Measurements from ENCODE around the gene PKHD1. TPM values are rescaled to one million over a fixed set of nuclear protein-coding genes. Genes with fewer than 3 reads are reported as not detected.

Gene PKHD1
- polyA plus RNA-seq, 10 donors, result 2.1 to 6.8 (median 4.2) TPM

DNA sequence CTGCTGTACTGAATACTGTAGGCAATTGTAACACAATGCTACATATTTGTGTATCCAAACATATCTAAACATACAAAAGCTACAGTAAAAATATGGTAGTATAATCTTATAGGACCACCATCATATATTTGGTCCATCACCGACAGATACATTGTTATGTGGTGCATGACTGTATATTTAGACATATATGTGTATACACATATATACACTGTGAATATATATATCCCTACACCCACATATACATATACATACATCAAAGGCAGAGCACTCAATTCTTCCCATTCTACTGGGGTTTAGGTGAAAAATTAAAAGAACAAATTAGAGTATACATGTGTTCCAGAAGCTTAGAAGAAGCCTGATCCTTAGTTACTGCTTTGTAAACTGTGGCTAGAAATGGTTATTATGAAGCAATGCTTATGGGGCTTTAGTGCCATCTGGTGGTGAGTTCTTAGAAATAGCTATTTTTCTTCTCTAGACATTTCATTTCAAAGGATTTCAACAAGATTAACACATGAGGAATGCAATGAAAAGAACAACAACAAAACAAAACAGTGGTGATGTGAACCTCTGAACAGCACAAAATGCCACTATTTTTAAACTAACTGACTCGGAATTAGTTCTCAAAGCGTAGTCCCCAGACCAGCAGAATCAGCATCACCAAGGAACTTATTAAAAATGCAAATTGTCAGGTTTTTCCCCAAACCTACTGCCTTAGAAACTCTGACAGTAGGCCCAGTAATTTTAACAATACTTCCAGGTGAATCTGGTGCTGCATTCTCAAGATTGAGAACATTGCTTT lies 38.0 kb downstream of the PKHD1 start:
- DNase-seq, result peak; percentile 25 to 51 (median 42)

DNA sequence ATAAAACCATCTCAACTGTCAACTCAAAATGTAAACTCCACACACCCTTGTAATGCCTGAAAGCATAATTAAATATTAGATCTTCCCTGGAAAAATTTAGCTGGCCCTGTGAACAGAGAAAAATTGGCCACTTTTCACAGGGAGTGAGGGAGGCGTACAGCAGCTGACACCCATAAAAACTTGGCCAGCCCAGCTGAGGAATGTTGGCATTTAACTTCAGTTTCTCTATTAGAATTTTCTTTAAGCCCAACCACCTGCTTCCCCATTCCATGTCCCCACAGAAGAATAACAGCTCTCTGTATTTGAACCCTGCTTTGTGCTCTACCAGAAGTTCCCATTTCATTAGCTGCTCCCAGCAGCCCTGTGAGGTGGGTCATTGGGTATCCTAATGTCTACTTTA lies 41.0 kb downstream of the PKHD1 start:
- DNase-seq, result peak; percentile 26 to 65 (median 58)

DNA sequence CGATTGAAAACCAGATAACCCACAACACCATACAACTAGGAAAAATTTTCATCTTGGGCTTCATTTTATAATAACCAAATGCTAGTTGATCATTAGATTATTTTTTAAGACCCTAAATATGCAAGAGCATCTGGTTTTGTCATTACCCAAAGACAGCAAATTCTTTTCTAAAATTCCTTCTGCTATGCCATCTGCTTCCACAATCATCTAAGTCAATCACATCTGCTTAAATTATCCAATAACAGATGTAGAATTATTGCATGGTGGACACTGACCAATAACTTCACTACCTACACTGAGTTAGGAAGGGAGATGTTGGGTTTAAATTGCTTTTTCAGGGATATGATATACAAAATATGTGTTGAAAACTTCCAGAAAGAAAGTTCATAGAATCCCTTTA lies 41.9 kb downstream of the PKHD1 start:
- DNase-seq, result peak in 1 of 3 donors; percentile 42

DNA sequence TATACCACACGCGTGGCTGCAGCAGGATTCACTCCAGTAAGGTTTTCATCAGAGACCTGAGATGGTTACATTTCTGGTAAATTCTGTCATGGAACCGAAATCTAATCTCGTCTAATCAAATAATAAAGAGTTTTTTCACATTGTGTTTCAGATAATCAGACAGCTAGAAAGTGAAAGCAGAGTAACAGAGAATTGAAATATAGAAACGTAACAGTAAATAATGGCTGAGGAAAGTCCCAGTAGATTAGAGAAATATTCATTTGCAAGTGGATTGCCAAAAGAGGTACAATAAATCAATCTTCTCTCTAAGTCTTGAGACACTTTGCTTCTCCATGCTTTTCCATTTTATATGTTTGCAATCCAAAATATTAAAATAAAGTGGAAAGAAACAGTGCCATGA lies 42.4 kb downstream of the PKHD1 start:
- no peak for DNase-seq

DNA sequence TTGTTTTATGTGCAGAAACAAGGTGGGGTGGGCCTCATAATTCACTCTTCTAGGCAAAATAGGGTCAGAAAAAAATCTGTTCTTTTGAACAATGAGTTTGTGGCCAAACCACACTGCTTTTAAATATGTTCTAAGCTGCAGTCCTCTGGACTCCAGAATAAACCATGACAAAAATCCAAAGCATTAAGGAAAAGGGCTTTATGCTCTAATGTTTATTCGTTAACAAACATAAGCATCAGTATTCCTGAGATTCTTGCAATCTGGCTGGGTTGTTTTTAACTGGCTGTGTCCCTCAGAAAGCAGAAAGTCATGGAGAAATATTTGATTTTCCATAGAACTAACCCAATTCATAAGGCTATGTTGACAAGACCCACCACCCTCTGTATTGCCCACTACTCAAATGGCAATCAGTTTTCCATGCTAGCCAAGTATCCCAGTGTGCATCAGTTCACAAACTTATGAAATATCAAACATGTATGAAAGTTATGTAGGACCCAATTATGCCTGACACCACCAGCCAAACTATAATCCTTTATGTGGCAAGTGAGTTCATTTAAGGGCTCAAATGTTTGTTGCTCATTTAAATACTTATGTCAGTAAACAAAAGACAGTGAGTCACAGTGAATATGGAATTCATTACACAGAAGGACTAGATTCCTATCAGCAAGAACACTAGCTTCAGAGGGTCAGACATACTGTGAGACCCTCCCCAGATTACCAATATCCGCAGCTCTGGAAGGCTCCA lies 45.1 kb downstream of the PKHD1 start:
- DNase-seq, result no peak

DNA sequence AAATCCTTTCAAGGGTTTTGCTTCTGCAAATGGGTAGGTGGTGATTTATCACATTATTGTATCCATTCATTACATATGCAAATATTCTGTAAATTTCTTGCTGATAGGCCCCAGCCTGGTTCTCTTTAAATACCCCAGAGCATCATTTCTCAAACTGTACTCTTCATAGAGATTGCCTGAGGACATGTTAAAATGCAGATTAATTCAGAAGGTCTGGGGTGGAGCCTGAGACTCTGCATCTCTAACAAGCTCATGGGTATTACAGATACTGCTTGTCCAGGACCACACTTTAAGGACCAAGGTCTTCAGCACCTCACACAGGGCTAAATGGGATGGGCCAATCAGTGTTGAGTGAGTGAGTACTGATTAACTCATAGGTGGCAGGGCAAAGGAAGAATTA lies 46.3 kb downstream of the PKHD1 start:
- DNase-seq, result no peak

DNA sequence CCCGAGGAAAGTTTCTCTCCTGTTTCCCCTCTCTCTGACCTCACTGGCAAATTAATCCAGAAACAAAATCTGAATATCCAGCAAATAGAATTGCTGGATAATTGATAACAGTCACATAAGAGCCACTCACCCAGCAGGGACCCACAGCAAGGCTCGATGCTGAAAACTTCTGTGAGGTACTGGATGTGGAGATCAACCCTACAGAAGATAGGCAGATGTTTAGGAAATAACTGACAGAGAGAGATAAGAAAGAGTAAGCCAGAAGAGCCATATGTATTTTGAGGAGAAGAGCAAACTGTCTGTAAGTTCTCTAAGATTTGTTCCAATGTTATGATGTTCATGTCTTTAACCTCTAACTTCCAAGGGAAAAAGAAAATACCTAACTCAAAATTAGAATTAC lies 59.7 kb downstream of the PKHD1 start:
- DNase-seq, result no peak

DNA sequence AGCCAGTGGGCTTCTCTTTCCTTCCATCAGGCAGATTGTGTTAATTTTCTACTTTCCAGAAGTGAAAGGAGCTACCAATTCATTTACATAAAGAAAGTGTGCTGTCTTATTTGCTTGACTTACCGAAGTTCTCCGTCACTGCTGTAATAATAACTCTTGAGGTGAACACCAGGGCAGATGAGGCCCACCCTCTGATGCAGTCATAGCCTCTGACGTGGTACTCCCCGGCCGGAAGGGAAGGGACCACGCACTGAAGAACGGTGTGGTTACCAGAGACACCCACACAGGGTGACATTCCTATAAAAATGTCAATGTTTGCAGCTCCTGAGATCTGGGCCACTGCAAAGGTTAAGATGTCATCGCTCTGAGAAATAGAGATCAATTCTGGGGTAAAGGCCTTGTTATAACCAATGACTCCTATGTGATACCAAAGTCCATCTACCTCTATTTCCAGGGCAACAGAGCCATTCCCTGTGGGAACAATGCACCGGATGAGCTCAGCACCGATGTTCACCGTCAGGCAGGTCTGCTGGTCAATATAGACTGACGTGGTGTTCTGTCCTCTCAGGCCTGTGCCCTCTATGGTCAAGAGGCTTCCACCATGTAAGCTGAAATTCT lies 62.9 kb downstream of the PKHD1 start:
- no peak for DNase-seq

DNA sequence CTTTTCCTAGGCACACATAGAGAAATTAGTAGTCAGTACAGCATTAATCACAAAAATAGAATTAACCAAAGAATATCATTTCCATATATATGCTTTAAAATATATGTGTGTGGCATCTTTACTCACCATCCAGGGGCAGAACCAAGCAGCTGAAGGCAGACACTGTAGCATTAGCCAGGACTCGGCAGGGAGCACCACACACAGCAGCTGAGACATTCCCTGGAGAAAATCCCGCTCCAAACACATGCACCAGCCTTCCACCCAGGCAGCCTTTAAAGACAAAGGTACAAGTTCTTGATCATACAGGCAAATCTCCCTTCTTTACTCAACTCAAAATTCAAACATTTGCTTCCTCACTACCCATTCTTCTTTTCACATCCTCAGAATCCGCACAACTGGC lies 64.7 kb downstream of the PKHD1 start:
- no peak for DNase-seq

DNA sequence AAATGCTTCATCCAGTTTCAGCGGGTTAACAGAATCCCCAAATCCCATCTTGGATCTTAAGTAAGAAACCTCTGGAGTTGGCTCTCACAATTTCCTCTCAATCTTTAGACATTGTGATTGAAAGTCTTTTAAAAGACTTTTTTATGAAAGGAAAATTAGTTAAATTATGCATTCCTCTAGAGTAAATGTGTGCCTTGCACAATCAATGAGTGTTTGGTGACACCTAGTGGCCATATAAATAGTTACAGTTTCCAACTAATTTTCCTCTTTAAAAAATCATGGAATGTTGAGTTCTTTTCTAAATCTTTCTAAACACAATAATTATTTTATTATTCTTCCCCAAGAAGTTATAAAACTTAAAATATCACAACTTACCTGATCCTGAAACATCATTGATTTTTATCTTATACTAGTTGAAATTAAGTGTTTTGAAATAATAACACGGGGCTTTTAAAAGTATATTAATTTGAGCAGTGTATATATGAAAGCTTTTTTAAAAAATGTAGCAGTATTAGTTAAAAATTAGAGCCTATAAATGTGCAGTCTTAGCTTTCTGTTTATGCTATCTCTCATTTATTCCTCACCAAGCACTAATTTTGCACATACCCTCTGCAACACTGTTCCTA lies 66.4 kb downstream of the PKHD1 start:
- peak in 2 of 3 donors; percentile 33 to 48 for DNase-seq

DNA sequence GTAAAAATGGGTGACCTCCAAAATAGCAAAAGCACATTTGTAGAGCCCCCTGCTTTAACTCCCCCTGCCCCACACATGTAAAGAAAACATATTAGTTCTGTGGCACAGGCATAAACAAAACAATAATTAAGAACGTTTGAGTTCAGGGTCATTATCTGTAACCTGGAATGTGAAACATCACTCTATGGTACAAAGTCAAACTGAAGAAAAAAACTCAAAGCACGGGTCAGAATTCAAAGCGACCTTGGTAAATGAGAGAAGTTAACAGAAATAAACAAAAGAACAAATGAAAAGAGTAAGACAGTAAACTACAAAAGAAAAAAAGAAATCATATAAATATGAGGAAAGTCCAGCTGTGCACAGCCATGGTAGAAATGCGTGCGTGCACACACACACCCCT lies 67.5 kb downstream of the PKHD1 start:
- no peak for DNase-seq

DNA sequence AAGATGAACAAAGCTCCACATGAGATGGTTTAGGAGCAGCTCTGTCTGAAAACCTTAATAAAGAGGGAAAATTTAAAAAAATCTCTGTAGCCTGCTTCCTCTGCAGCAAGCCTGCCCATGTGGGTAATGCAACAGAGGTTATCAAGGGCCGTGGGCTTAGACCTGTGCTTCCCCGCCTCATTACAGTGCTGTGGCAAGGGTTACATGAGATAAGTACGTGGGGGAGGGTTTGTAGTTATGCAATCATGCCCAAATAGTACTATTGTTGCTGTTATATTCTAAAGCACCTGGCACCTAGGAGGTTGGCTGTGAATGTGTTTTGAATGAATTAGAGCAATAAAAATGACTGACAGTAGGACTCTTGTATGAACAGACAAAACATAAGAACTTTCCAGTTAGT lies 68.3 kb downstream of the PKHD1 start:
- DNase-seq, result no peak

DNA sequence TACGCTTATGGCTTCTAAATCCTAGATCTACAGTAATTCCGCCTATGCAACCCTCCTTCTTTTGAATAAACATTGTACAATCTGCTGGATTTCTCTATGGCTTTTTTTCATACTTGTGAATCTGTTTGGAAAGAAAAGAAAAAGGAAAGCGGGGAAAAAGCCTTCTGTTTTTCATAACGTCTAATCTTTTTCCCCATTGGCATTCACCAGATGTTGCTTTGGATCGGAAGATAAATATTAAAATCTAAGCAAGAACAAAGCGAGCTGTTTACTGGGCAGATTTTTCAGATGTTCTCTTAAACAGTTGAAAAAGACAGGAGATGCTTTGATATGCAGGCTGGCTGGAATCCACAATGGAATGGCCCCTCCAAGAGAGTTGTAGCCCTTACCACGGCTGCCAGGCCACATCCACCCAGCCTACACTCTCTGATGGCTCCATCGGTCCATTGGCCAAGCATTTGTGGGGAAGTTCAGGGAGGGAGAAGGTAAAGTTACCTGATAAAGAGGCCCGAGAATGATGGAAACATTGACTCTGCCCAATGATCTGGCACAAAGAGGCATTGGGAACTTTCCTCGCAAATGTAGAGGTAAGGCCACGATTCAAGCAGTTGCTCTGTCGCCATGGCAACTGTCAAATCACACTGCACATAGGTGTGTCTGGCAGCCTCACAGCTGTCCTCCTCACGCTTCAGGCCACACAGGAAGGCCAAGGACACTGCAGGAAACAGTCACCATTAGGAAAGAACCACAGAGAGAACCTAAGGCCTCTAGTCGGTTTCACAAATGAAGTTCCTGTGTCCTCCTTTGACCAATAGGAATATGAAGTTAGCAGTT lies 70.3 kb downstream of the PKHD1 start:
- peak in 1 of 3 donors; percentile 7 for DNase-seq

DNA sequence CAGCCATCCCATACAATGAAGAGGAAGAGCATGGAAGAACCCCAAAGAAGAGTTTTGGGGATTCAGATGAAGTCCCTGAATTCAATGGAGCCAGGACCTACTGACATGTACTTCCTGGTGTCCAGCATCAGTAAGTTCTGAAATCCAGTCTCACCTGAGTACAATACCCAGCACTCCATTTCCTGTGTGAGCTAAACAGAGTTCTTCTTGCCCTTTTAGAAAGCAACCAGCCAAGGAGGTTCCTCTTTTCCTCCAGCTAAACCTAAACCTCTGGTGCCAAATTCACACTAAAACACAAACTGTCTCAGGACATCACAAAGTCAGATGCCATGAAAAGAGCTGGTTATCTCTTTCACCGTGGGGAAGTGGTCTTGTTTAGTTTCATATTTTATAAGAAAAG lies 71.5 kb downstream of the PKHD1 start:
- DNase-seq, result no peak

DNA sequence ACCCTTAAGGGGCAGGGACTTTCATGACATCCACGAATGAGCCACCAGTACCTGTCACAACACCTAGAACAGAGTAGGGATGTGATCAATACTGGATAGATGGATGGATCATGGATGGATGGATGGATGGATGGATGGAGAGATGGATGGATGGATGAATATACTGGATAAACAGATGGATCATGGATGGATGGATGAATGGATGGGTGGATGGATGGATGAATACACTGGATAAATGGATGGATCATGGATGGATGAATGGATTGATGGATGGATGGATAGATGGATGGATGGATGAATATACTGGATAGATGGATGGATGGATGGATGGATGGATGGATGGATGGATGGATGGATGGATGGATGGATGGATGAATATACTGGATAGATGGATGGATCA lies 73.0 kb downstream of the PKHD1 start:
- DNase-seq, result no peak

DNA sequence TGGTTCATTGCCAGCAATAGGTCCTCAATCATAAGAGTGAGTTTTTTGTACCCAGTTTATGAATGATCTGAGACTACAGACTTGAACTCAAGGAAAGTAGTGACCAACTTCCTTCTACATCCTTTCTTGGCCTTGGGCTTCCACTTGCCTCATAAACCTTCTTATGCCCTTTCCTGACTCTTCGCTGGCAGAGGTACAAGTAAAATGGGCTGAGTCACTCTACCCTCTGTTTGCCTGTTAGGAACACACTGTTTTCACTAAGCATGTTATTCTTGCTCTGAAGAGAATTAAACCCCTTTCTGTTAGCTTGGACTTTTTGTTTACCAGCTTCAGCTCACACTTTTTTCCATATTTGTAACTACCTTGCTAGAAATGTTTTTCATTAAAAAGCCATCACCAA lies 74.4 kb downstream of the PKHD1 start:
- DNase-seq, result no peak

DNA sequence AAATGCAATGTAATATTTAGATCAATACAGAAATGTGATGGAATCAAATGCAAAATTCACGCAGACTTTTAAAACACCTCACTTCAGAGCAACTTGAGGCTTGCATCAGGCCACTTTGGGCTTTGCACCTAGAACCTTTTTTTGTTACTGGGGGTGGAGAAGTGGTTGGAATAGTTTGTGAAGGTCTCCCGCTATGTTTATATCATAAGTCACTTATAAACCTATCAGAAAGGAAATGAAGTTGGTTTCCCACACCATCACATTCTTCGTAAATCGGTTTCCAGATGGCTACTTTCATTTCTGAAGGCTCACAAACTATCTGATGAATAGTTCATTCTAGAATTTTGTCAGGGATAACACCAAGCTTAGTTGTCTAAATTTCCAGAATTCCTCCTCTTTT lies 74.8 kb downstream of the PKHD1 start:
- no peak for DNase-seq

DNA sequence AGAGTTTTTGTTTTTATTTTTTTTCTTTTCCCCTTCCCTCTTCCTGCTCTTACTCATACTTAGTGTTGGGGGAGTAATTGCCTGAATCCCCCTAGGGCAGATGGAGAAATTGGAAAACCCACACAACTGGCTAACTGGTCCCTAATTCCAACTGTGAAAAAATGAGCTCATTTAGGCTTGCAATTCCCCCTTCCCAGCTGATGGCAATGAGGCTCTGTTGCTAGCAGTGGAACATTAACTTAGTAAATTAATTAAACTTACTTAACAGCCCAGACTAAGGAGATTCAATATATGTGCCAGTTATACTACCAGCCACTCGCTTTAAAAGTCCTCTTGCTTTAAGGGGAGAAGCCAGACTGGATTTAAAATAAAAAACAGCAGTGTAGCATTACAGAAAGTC lies 76.6 kb downstream of the PKHD1 start:
- DNase-seq, result no peak

DNA sequence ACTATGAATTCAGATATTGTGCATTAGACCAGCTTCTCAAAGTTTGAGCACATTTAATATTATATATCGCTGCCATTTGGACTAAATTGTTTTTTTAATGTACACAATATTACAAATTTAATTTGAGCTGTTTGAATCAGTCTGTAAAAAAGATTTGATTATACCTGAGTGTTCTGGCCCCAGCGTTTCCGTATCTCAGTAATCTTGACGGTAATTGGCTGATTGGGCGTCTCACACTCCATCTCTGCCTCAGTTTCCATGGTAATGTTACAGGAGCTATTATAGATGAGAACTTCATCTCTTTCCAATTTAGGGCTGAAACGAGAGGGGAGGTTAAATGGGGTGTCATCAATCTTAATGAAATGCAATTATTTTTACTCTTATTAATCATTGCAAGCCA lies 77.3 kb downstream of the PKHD1 start:
- no peak for DNase-seq

DNA sequence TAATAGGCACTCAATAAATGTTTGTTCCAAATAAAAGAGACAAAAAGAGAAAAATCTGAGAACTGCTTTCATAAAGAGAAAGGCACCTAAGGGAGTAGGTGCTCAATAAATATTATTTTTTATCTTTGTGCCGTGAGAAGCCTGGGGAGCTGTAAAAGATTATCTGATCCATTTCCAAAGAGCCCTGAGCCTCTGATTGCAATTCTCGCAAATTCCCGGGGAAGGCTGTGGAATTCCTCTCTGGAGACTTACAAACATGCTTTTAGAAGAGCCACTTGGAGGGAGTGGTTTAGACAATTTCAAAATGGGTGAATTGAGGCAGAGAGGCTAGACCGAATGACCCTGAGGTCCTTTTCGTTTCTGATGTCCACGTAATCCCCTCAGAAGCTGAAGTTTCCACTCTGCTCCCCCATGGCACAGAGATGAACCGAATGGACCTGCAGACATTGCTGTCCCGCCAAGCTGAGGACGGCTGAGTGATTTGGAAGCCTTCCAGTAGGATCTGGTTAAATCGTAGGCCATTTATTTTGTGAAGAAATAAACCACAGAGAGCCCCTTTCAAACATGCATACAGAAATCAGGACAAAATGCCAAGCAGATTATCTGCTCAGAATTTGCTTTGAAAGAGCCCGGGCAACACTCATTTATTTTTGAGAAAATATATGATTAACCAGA lies 77.8 kb downstream of the PKHD1 start:
- DNase-seq, result no peak

DNA sequence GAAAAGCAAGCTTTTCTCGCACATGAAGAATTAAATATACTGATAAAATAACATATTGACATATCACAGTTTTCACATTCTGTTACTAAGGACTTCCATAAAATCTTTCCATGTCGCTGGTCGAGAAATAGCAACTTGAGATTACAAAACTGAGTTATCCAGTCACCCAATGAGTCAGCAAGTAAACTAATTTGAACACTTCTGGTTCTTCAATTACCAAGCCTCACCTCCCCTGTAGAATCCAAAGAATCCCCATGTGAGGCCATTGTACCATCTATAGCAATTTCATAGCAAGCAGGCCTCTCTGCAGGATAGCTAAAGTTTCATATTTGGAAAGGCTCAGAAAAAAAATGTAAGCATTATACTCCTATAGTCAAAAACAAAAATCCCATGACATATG lies 87.3 kb downstream of the PKHD1 start:
- no peak for DNase-seq
